ENCODE results near the gene ANXA2. TPM values are rescaled to one million over a fixed set of nuclear protein-coding genes. Genes with fewer than 3 reads are reported as not detected.

Gene ANXA2
- total RNA-seq, 4 donors from 2014 or later, result 1,272 to 1,552 (median 1,345) TPM

DNA sequence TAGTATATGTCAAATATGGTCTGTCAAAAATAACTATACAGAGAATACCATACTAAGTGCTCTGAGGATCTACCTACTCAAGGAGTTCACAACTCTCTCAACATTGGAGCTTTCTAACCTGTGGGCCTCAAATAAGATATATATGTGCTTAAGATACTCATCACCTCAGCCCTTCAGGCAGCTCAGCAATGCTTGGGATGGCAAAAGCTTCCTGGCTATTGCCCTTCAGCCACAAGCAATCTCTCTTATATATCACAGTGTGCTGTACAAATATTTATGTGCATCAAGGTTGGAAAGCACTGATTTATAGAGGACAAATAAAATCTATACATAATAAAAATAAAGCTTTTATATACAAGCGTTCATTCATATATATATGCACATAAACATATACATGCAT lies 40.9 kb upstream of the ANXA2 start:
- TF ChIP-seq, protein P1, sequence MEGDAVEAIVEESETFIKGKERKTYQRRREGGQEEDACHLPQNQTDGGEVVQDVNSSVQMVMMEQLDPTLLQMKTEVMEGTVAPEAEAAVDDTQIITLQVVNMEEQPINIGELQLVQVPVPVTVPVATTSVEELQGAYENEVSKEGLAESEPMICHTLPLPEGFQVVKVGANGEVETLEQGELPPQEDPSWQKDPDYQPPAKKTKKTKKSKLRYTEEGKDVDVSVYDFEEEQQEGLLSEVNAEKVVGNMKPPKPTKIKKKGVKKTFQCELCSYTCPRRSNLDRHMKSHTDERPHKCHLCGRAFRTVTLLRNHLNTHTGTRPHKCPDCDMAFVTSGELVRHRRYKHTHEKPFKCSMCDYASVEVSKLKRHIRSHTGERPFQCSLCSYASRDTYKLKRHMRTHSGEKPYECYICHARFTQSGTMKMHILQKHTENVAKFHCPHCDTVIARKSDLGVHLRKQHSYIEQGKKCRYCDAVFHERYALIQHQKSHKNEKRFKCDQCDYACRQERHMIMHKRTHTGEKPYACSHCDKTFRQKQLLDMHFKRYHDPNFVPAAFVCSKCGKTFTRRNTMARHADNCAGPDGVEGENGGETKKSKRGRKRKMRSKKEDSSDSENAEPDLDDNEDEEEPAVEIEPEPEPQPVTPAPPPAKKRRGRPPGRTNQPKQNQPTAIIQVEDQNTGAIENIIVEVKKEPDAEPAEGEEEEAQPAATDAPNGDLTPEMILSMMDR (IDR thresholded peaks at IDR 0.05), result no peak
- no peak for TF ChIP-seq POLR2A (IDR thresholded peaks at IDR 0.05)
- 93 to 98% methylated on average over 1 of the region's 1 CpG for WGBS, 2 donors
- no peak for DNase-seq (ENCODE audit: low spot score in 2 of 2)
- intact Hi-C loops (cut with DNase I; ENCODE audit: low total_unique reads), result no loop called here
- no peak overlapping the region for H3K4me3 ChIP-seq (ENCODE audit: low read depth, poor library complexity, severe bottlenecking)

- TF ChIP-seq, protein P1 (IDR thresholded peaks at IDR 0.05), result no peak
- no peak for TF ChIP-seq POLR2A (IDR thresholded peaks at IDR 0.05)
- DNase-seq (ENCODE audit: low spot score in 2 of 2), result no peak
- intact Hi-C loops (cut with DNase I; ENCODE audit: low total_unique reads), result no loop called here
- WGBS, 2 donors, result 97 to 100% methylated on average over 1 of the region's 1 CpG
- no peak overlapping the region for H3K4me3 ChIP-seq (ENCODE audit: low read depth, poor library complexity, severe bottlenecking)
Observed at GRCh38 chr15:60428935-60429334, 31.1 kb upstream of the ANXA2 start.

DNA sequence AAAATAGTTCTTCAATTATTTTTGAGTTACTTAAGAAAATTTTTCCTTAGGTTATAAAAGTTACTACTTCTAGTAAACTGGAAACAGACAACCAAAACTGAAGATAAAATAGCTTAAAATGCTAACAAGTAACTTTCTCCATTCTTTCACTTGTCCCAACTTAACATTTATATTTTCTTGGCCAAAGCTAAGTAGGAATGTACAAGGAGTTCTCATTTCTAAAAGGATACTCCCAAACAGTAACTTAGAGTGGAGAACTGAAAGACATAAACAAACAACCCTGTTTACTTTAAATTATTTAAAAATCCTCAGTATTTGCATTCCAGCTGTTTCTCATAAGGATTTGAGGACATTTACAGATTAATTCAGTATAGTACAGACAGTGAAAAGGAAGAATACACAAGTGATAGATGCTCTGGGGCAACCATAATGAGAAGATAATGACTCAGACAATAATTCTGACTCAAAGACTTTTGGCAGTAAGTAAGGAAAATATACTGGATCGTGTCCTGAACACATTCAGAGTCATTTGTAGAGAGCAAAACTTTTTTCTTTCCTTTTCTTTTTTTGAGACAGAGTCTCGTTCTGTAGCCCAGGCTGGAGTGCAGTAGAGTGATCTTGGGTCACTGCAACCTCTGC lies 29.2 kb upstream of the ANXA2 start:
- intact Hi-C loops (cut with DNase I; ENCODE audit: low total_unique reads), result no loop called here
- WGBS, 2 donors, result 15% methylated on average over 2 of the region's 2 CpGs
- TF ChIP-seq POLR2A (IDR thresholded peaks at IDR 0.05), result no peak
- TF ChIP-seq, protein P1 (IDR thresholded peaks at IDR 0.05), result no peak
- H3K4me3 ChIP-seq (ENCODE audit: low read depth, poor library complexity, severe bottlenecking), result no peak overlapping the region
- DNase-seq (ENCODE audit: low spot score in 2 of 2), result no peak

GRCh38 chr15:60425461-60425860 lies 27.7 kb upstream of the ANXA2 start:
- WGBS, 2 donors, result 73 to 90% methylated on average over 2 of the region's 2 CpGs
- intact Hi-C loops (cut with DNase I; ENCODE audit: low total_unique reads), result no loop called here
- TF ChIP-seq, protein P1 (IDR thresholded peaks at IDR 0.05), result no peak
- TF ChIP-seq POLR2A (IDR thresholded peaks at IDR 0.05), result no peak

GRCh38 chr15:60424006-60424405 lies 26.2 kb upstream of the ANXA2 start:
- no peak for DNase-seq (ENCODE audit: low spot score in 2 of 2)
- intact Hi-C loops (cut with DNase I; ENCODE audit: low total_unique reads), result no loop called here
- WGBS, 2 donors, result 94 to 95% methylated on average over 1 of the region's 1 CpG
- no peak overlapping the region for H3K4me3 ChIP-seq (ENCODE audit: low read depth, poor library complexity, severe bottlenecking)
- TF ChIP-seq, protein P1 (IDR thresholded peaks at IDR 0.05), result no peak
- TF ChIP-seq POLR2A (IDR thresholded peaks at IDR 0.05), result no peak

More at GRCh38 chr15:60425461-60425860, 27.7 kb upstream of the ANXA2 start:
- no peak overlapping the region for H3K4me3 ChIP-seq (ENCODE audit: low read depth, poor library complexity, severe bottlenecking)
- DNase-seq (ENCODE audit: low spot score in 2 of 2), result no peak

DNA sequence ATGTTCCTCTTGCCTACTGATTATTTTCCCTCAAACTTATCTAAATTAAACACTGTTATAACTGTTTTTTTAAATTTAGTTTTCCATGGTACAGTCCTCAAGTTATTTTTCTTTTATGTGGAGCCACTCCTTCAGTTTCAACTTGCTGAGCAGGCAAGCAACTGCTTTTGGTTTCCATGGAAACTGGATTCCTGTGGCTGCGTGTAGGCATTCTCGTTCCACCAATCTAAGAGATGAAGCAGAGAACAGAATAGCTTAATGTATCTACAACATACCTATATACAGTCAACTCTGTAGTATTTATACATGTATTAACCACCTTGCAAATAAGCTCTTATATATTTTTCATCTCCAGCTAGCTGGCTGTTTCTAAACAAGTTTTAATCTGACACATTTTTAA lies 25.8 kb upstream of the ANXA2 start:
- intact Hi-C loops (cut with DNase I; ENCODE audit: low total_unique reads), result no loop called here
- 6 to 20% methylated on average over 2 of the region's 2 CpGs for whole genome bisulfite sequencing, 2 donors
- no peak for DNase-seq (ENCODE audit: low spot score in 2 of 2)
- TF ChIP-seq POLR2A (IDR thresholded peaks at IDR 0.05), result no peak
- TF ChIP-seq, protein P1 (IDR thresholded peaks at IDR 0.05), result no peak
- no peak overlapping the region for H3K4me3 ChIP-seq (ENCODE audit: low read depth, poor library complexity, severe bottlenecking)
